Gastrocnemius medialis (tissue), 4 donors: ENCODE results near the gene SLC24A4.

ENCODE experiments used
- POLR2A ChIP-seq, 2 donors: fragments of 450-650 bp; IDR thresholded peaks; one replicate each; pipeline ENCODE4 v1.6.1; 2017; ENCODE audit warnings: antibody characterized with exemption in 2 of 2, mild to moderate bottlenecking in 2 of 2, moderate library complexity in 2 of 2
- TF ChIP-seq, protein P1 (sequence below), 5 experiments: fragments of 450-650 bp in 3 of 5; fragments of 200-600 bp in 2 of 5; sonication (generic) in 2 of 5; IDR thresholded peaks in 4 of 5; conservative IDR thresholded peaks in 1 of 5; 1 replicate in 4 of 5; 2 replicates in 1 of 5; pipeline ENCODE4 v1.5.1; 2016 to 2019; ENCODE audit warnings: antibody characterized with exemption in 5 of 5, mild to moderate bottlenecking in 3 of 5, moderate library complexity in 3 of 5

DNA sequence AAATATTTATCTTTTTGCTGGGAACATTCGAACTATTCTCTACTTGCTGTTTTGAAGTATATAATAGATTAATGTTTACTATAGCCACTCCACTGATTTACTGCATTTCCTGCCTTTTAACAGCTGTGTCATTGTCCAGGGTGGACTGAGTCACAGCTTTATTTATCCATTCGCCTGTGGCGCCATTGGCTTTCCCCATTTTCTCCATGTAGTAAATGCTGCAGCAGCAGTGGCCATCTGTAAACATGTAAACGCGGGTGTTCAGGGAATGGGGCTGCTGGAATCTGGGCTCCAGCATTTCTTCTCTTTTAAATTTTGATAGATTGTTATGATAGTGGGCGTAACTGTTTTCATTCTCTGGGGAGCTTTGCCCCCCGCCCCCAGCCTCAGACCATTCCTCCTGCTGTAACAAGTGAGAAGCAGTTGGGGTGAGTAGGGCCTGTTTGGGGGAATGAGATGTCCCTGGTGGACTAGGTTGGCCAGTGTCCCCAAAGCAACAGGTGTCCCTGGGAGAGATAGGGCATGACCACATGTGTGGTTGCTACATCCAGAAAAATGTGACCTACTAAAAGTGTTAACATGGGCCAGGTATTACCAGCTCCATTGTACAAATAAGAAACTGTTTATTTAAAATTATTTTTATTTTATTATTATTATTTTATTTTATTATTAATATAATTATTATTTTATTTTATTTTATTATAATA is 223.5 kb downstream of the SLC24A4 start:
- TF ChIP-seq, protein P1, sequence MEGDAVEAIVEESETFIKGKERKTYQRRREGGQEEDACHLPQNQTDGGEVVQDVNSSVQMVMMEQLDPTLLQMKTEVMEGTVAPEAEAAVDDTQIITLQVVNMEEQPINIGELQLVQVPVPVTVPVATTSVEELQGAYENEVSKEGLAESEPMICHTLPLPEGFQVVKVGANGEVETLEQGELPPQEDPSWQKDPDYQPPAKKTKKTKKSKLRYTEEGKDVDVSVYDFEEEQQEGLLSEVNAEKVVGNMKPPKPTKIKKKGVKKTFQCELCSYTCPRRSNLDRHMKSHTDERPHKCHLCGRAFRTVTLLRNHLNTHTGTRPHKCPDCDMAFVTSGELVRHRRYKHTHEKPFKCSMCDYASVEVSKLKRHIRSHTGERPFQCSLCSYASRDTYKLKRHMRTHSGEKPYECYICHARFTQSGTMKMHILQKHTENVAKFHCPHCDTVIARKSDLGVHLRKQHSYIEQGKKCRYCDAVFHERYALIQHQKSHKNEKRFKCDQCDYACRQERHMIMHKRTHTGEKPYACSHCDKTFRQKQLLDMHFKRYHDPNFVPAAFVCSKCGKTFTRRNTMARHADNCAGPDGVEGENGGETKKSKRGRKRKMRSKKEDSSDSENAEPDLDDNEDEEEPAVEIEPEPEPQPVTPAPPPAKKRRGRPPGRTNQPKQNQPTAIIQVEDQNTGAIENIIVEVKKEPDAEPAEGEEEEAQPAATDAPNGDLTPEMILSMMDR (IDR thresholded peaks at IDR 0.05 in 4 of 5, conservative IDR thresholded peaks at IDR 0.05 in 1 of 5) = no peak
- TF ChIP-seq POLR2A (IDR thresholded peaks at IDR 0.05) = no peak
